Colonic mucosa (tissue), 4 donors: ENCODE measurements around the gene DAND5. TPM values are rescaled to one million over a fixed set of nuclear protein-coding genes. Genes with fewer than 3 reads are reported as not detected.

Source experiments
- DNase-seq: peaks from one replicate; pipeline ENCODE4 v3.0.0-alpha.2; 2020
- H3K27ac ChIP-seq: fragments of 200-600 bp; one replicate; pipeline ENCODE4 v1.8.0; 2021
- H3K27me3 ChIP-seq: fragments of 200-600 bp; one replicate; pipeline ENCODE4 v1.8.0; 2021
- H3K36me3 ChIP-seq: fragments of 200-600 bp; one replicate; pipeline ENCODE4 v1.8.0; 2021
- H3K4me1 ChIP-seq: fragments of 200-600 bp; one replicate; pipeline ENCODE4 v1.8.0; 2021; ENCODE audit warnings: mild to moderate bottlenecking
- H3K4me3 ChIP-seq: fragments of 200-600 bp; one replicate; pipeline ENCODE4 v1.8.0; 2021
- H3K9ac ChIP-seq, 2 donors: one replicate each; pipeline ENCODE4 v1.7.0; 2013; ENCODE audit warnings: control low read depth in 2 of 2, low read depth in 2 of 2, low read length in 2 of 2
- H3K9me3 ChIP-seq: fragments of 200-600 bp; one replicate; pipeline ENCODE4 v1.8.0; 2021
- CTCF ChIP-seq: fragments of 200-600 bp; IDR thresholded peaks from one replicate; pipeline ENCODE4 v1.8.0; 2022; ENCODE audit warnings: antibody characterized with exemption, mild to moderate bottlenecking
- intact Hi-C: fragments of 100-400 bp; cut with DNase I; formaldehyde crosslinking; loops from one replicate; pipeline ENCODE4 v1.14.1; 2022
- total RNA-seq, 2 donors: library from RNA; stranded (reverse); fragmentation: NEBNext Ultra II Directional in 1 of 2; extraction: Animal tissue kit (Norgen Biotek cat#: 25700) in 1 of 2; gene quantifications; one replicate each; pipeline ENCODE4 v1.2.1, GENCODE V29; 2021
- donor health status: healthy.
- donor health status: DM: no; HTN: no; CAD: no.
- donor health status: DM: no; HTN: no; CAD: no.

DAND5 gene
- total RNA-seq, 2 donors from 2014 or later: 0.19 to 0.27 TPM

- intact Hi-C loops: no loop called here
- peak within 1 kb of the TSS; percentile 84 to 93 for H3K9ac ChIP-seq
- no peaks in the 10 kb centered on the region for H3K9me3 ChIP-seq
- H3K36me3 ChIP-seq: no peaks in the 10 kb centered on the region
- H3K27me3 ChIP-seq: no peaks in the 10 kb centered on the region
- no peak for TF ChIP-seq CTCF
- H3K4me3 ChIP-seq: peak within 1 kb of the TSS; percentile 65
- H3K27ac ChIP-seq: peak within 1 kb of the TSS; percentile 61
- H3K4me1 ChIP-seq: no peaks in the 10 kb centered on the region
- DNase-seq: peak; percentile 71
These were observed 25.6 kb downstream of the DAND5 start, which contains the start of gene NFIX for GRCh38 chr19:12994701-12995595. Gene NFIX (plus strand): TSS chr19:12995475. CDS start chr19:12995838, 363 bp downstream.

- H3K9me3 ChIP-seq: no peaks in the 10 kb centered on the region
- H3K4me1 ChIP-seq: no peaks in the 10 kb centered on the region
- peak overlapping the region; percentile 61 for H3K27ac ChIP-seq
- H3K27me3 ChIP-seq: no peaks in the 10 kb centered on the region
- TF ChIP-seq CTCF: no peak
- peak overlapping the region; percentile 82 to 93 for H3K9ac ChIP-seq
- intact Hi-C loops: no loop called here
- H3K4me3 ChIP-seq: peak overlapping the region; percentile 65
- H3K36me3 ChIP-seq: no peaks in the 10 kb centered on the region
- peak; percentile 59 for DNase-seq
These were observed 26.4 kb downstream of the DAND5 start for GRCh38 chr19:12995596-12996405.

GRCh38 chr19:12996406-12997094 lies 27.2 kb downstream of the DAND5 start:
- TF ChIP-seq CTCF: no peak
- peak overlapping the region; percentile 61 for H3K27ac ChIP-seq
- no peaks in the 10 kb centered on the region for H3K4me1 ChIP-seq
- no peak for DNase-seq
- no peaks in the 10 kb centered on the region for H3K36me3 ChIP-seq
- H3K9me3 ChIP-seq: no peaks in the 10 kb centered on the region
- H3K27me3 ChIP-seq: no peaks in the 10 kb centered on the region
- intact Hi-C loops: no loop called here
- H3K9ac ChIP-seq: peak overlapping the region; percentile 82 to 93
- peak overlapping the region; percentile 65 for H3K4me3 ChIP-seq

- no peaks in the 10 kb centered on the region for H3K27me3 ChIP-seq
- TF ChIP-seq CTCF: no peak
- DNase-seq: no peak
- no peaks in the 10 kb centered on the region for H3K4me1 ChIP-seq
- H3K4me3 ChIP-seq: no peak overlapping the region
- H3K9ac ChIP-seq: peak overlapping the region; percentile 30 to 82
- intact Hi-C loops: no loop called here
- no peaks in the 10 kb centered on the region for H3K36me3 ChIP-seq
- H3K27ac ChIP-seq: peak overlapping the region; percentile 61
- H3K9me3 ChIP-seq: no peaks in the 10 kb centered on the region
These were observed 28.0 kb downstream of the DAND5 start for GRCh38 chr19:12997179-12997966.
